K562 (cell line): ENCODE data around the gene PGBD4. TPM values are rescaled to one million over a fixed set of nuclear protein-coding genes. Genes with fewer than 3 reads are reported as not detected.
A peak's percentile ranks its signal among the peaks of the same experiment; 100 is the strongest.

Source experiments
- ATAC-seq: fragments of 200-7000 bp; cut with Tn5 transposase; 3 replicates; pipeline ENCODE4 v1.9.1; 2020; ENCODE audit warnings: moderate library complexity
- BruUV-seq: library from RNA; stranded (reverse); fragments of 400-500 nt; replicated peaks from 2 replicates; lab custom pipeline; 2021; lab: Mats Ljungman, UMichigan
- CTCF ChIA-PET: fragments of 300-600 bp; formaldehyde crosslinking; extraction: SDS; loops from one replicate; lab custom pipeline; 2021; ENCODE audit warnings: low intra/inter-chr PET ratio; lab: Yijun Ruan, JAX
- POLR2A ChIA-PET: fragments of 300-600, 350-650 bp; sonication (Branson Sonifier 250); formaldehyde crosslinking; extraction: SDS; loops from one replicate; lab custom pipeline; 2021; ENCODE audit warnings: antibody characterized with exemption, inconsistent platforms; lab: Yijun Ruan, JAX
- DNase-seq, 4 experiments: peaks; one replicate each; pipeline versions ENCODE4 v3.0.0 to v3.0.0-alpha.2; 2011 to 2018; ENCODE audit warnings: low spot score in 3 of 4, mixed read lengths in 3 of 4; ENCODE audit errors: extremely low read depth in 1 of 4
- FAIRE-seq: peaks from 2 replicates; lab custom pipeline; 2011; peaks lifted over from hg19 to GRCh38; lab: Jason Lieb, UNC
- H2AFZ ChIP-seq: 2 replicates; pipeline ENCODE4 v1.6.0; 2011; ENCODE audit warnings: low read depth, low read length, control low read depth, inconsistent platforms
- H3K27ac ChIP-seq: fragments of 200-600 bp; 3 replicates; pipeline ENCODE4 v1.8.0; 2011; ENCODE audit warnings: low read depth, mild to moderate bottlenecking, control low read depth, inconsistent platforms, low read length, moderate library complexity, mixed read lengths; ENCODE audit errors: extremely low read depth
- H3K27me3 ChIP-seq, 2 experiments: fragments of 300-600 bp in 1 of 2; 2 replicates in 1 of 2; 3 replicates in 1 of 2; pipeline versions ENCODE4 v1.6.0 to v1.8.0; 2011; ENCODE audit warnings: inconsistent platforms in 2 of 2, low read length in 2 of 2, mild to moderate bottlenecking in 1 of 2, mixed read lengths in 1 of 2, moderate library complexity in 1 of 2; ENCODE audit not compliant: control insufficient read depth in 2 of 2, insufficient read depth in 2 of 2
- H3K36me3 ChIP-seq: fragments of 300-600 bp; 3 replicates; pipeline ENCODE4 v1.8.0; 2011; ENCODE audit warnings: mild to moderate bottlenecking, low read length, inconsistent platforms; ENCODE audit not compliant: control insufficient read depth, insufficient read depth
- H3K4me1 ChIP-seq, 2 experiments: fragments of 200-600 bp in 1 of 2; replicated peaks in 1 of 2; 2 replicates in 1 of 2; 3 replicates in 1 of 2; pipeline versions ENCODE4 v1.5.1 to v1.8.0; 2011; ENCODE audit warnings: inconsistent platforms in 2 of 2, low read length in 2 of 2, mild to moderate bottlenecking in 1 of 2, mixed read lengths in 1 of 2, moderate library complexity in 1 of 2; ENCODE audit not compliant: control insufficient read depth in 2 of 2, insufficient read depth in 2 of 2
- H3K4me2 ChIP-seq: 2 replicates; pipeline ENCODE4 v1.6.1; 2011; ENCODE audit warnings: low read length, control low read depth, inconsistent platforms, mixed read lengths; ENCODE audit not compliant: insufficient read depth
- H3K4me3 ChIP-seq: fragments of 200-600 bp; sonication (generic), shearing (Covaris generic); 2 replicates; pipeline ENCODE4 v1.5.1; 2016; ENCODE audit warnings: control low read depth, inconsistent platforms
- H3K79me2 ChIP-seq: fragments of 200-600 bp; 3 replicates; pipeline ENCODE4 v1.8.0; 2011; ENCODE audit warnings: low read length, inconsistent platforms; ENCODE audit not compliant: control insufficient read depth, insufficient read depth
- H3K9ac ChIP-seq, 2 experiments: 2 replicates each; pipeline versions ENCODE4 v1.6.0 to v1.6.1; 2011; ENCODE audit warnings: low read depth in 2 of 2, low read length in 2 of 2, control low read depth in 1 of 2, inconsistent platforms in 1 of 2, mild to moderate bottlenecking in 1 of 2, mixed read lengths in 1 of 2; ENCODE audit not compliant: insufficient read depth in 1 of 2
- H3K9me1 ChIP-seq: one replicate; pipeline ENCODE4 v1.6.0; 2011; ENCODE audit warnings: inconsistent platforms, mild to moderate bottlenecking, low read length, moderate library complexity; ENCODE audit not compliant: control insufficient read depth, insufficient read depth
- H3K9me3 ChIP-seq: replicated peaks from 2 replicates; pipeline ENCODE4 v1.5.1; 2011; ENCODE audit warnings: low read depth, low read length, inconsistent platforms; ENCODE audit not compliant: control insufficient read depth, insufficient read depth
- H4K20me1 ChIP-seq: replicated peaks from 2 replicates; pipeline ENCODE4 v1.6.1; 2011; ENCODE audit warnings: low read length, inconsistent platforms, mixed read lengths; ENCODE audit not compliant: control insufficient read depth, insufficient read depth
- ADNP ChIP-seq: fragments of 200-800 bp; sonication (Bioruptor generic); IDR thresholded peaks from 2 replicates; pipeline ENCODE4 v1.6.1; 2016; ENCODE audit warnings: missing genetic modification characterization, missing compliant biosample characterization
- C11orf30 ChIP-seq: fragments of 450-650 bp; IDR thresholded peaks from 2 replicates; pipeline ENCODE4 v1.6.1; 2016; ENCODE audit warnings: low read depth, mild to moderate bottlenecking
- ELF1 ChIP-seq: fragments of 200-800 bp; sonication (Bioruptor generic); IDR thresholded peaks from 2 replicates; pipeline ENCODE4 v1.6.1; 2016; ENCODE audit warnings: missing genetic modification characterization, missing compliant biosample characterization
- ELF4 ChIP-seq: fragments of 450-650 bp; formaldehyde crosslinking; IDR thresholded peaks from 2 replicates; pipeline ENCODE4 v1.4.0; 2022; ENCODE audit warnings: missing genetic modification characterization
- ETS2 ChIP-seq: IDR thresholded peaks from 2 replicates; pipeline ENCODE4 v1.6.1; 2016; ENCODE audit warnings: borderline replicate concordance, missing genetic modification characterization, mild to moderate bottlenecking, moderate library complexity, missing compliant biosample characterization; ENCODE audit not compliant: poor library complexity, severe bottlenecking
- EZH2 ChIP-seq: IDR thresholded peaks from 2 replicates; pipeline ENCODE4 v1.6.1; 2012; ENCODE audit warnings: low read depth, mild to moderate bottlenecking, inconsistent platforms, low read length, borderline replicate concordance
- GATAD2A ChIP-seq: fragments of 450-650 bp; IDR thresholded peaks from 2 replicates; pipeline ENCODE4 v1.6.1; 2017
- TBL1XR1 ChIP-seq, 2 experiments: IDR thresholded peaks; 2 replicates each; pipeline ENCODE4 v1.6.1; 2012; ENCODE audit warnings: improper control_type of control experiment in 2 of 2, low read length in 2 of 2, mild to moderate bottlenecking in 1 of 2
- VEZF1 ChIP-seq: fragments of 200-800 bp; sonication (Bioruptor generic); IDR thresholded peaks from 2 replicates; pipeline ENCODE4 v1.6.1; 2017; ENCODE audit warnings: missing genetic modification characterization, missing compliant biosample characterization
- ZBTB43 ChIP-seq: sonication (generic); formaldehyde crosslinking; IDR thresholded peaks from 2 replicates; pipeline ENCODE4 v1.8.0; 2023; ENCODE audit warnings: mild to moderate bottlenecking, missing genetic modification reagents
- ZNF316 ChIP-seq: fragments of 450-650 bp; IDR thresholded peaks from 2 replicates; pipeline ENCODE4 v1.6.1; 2016
- ZNF583 ChIP-seq: fragments of 250-450 bp; sonication (Bioruptor Pico); IDR thresholded peaks from 2 replicates; pipeline ENCODE4 v1.4.0; 2020
- WGBS: fragments of 100-300 bp; shearing (Covaris generic); methylation state at CpG from one replicate; pipeline ENCODE4 v1.1.6; 2016; ENCODE audit warnings: low coverage, mixed read lengths; ENCODE audit not compliant: insufficient coverage; ENCODE audit errors: missing lambda C conversion rate; 5-methylcytosine and 5-hydroxymethylcytosine counted together
- in situ Hi-C: fragments of 300-500 bp; cut with MboI; formaldehyde crosslinking; loops from 4 replicates; pipeline ENCODE4 v1.15.0; 2018; ENCODE audit warnings: inconsistent platforms, mixed read lengths
- intact Hi-C: fragments of 100-400 bp; cut with micrococcal nuclease; formaldehyde crosslinking; loops from 2 replicates; pipeline ENCODE4 v1.14.2; 2022
- polyA plus RNA-seq, 8 experiments: library from polyadenylated mRNA; depleted of rRNA in 4 of 8; stranded (reverse) in 5 of 8; unstranded in 3 of 8; fragments of >200 nt; fragmentation: Nextera tagmentation in 2 of 8; fragmentation: Illumina TruSeq in 1 of 8; extraction: Ambion mirVana in 2 of 8; extraction: Trizol in 1 of 8; gene quantifications; 2 replicates each; pipeline versions ENCODE4 v1.2.1 to v1.2.3, GENCODE V29; 2011 to 2014; ENCODE audit warnings: inconsistent platforms in 1 of 8, missing spikeins in 1 of 8
- total RNA-seq, 7 experiments: library from RNA; depleted of rRNA in 6 of 7; stranded (reverse); fragments of >200 nt in 6 of 7; fragmentation: Illumina TruSeq in 2 of 7; extraction: Trizol in 2 of 7; gene quantifications; 2 replicates each; pipeline versions ENCODE4 v1.2.1 to v1.2.3, GENCODE V29; 2011 to 2021; ENCODE audit warnings: low replicate concordance in 1 of 7
- TF ChIP-seq, protein P1 (sequence below): fragments of 250-450 bp; sonication (Bioruptor Pico); IDR thresholded peaks from 2 replicates; pipeline ENCODE4 v1.8.0; 2021; ENCODE audit warnings: mild to moderate bottlenecking, moderate library complexity

Gene PGBD4
- total and polyA plus RNA-seq, 9 of the 15 experiments (the other 6 are each of a cell fraction or from before 2014, with no cell fraction given): 2.1 to 4.9 (median 2.7) TPM

- H3K27me3 ChIP-seq: peaks cover 2 to 4% of the 10 kb centered on the region in 2 experiments; a peak in 2 of 5 replicates
- H4K20me1 ChIP-seq: no peaks in the 10 kb centered on the region
- no peak for FAIRE-seq
- no peak overlapping the region for H2AFZ ChIP-seq
- ChIA-PET POLR2A (no interaction called here), CTCF (no interaction called here)
- H3K9me3 ChIP-seq: peaks cover 2% of the 10 kb centered on the region; the same call in 1 of the 2 replicates
- WGBS: 4% methylated on average over 2 of the region's 2 CpGs
- no peak for ATAC-seq
- DNase-seq: no peak
- intact Hi-C loops: no loop called here
- H3K4me2 ChIP-seq: no peak overlapping the region
- no peaks in the 10 kb centered on the region for H3K4me1 ChIP-seq
- no peak overlapping the region for H3K4me3 ChIP-seq
- no peak for TF ChIP-seq EZH2
- peak; percentile 41; the same call in 1 of the 2 replicates for TF ChIP-seq ZNF316
- 0 out of 2 replicates have a peak, but pooled peaks have one; percentile 21 for TF ChIP-seq C11orf30
- no peak overlapping the region for H3K27ac ChIP-seq
- no peaks in the 10 kb centered on the region for H3K9me1 ChIP-seq
- in situ Hi-C loops: no loop called here
- no TSS peak for BruUV-seq
- no peak overlapping the region for H3K9ac ChIP-seq
- no peaks in the 10 kb centered on the region for H3K79me2 ChIP-seq
- H3K36me3 ChIP-seq: no peaks in the 10 kb centered on the region
Measured at GRCh38 chr15:34059476-34059875, 42.4 kb upstream of the PGBD4 start.

DNA sequence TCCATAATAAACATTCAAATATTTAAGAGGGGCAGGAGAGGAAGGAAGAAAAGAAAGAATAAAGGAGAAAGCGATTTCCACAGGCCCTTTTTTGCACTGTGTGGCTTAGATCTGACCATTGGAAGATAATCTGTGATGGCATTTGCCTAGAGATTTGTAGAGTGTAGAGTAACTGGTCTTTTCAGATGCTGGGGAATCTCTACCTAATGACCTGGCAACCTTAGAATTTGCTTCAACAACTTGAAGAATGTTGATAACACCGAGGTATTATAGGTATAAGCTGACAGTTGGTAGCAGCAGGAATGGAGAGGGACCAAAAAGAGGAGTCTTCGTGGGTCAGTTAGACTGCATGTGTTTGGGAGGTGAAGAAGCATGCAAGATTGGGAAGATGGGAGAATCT lies 41.9 kb upstream of the PGBD4 start:
- H3K4me2 ChIP-seq: no peak overlapping the region
- in situ Hi-C loops: loop anchor here (10.0 kb wide), 1 partner anchor 305 kb away; the partner anchor contains the start of gene LPCAT4
- TF ChIP-seq TBL1XR1 (IDR thresholded peaks at IDR 0.05; ENCODE audit: low read length in 2 of 2): no peak
- TF ChIP-seq, protein P1, sequence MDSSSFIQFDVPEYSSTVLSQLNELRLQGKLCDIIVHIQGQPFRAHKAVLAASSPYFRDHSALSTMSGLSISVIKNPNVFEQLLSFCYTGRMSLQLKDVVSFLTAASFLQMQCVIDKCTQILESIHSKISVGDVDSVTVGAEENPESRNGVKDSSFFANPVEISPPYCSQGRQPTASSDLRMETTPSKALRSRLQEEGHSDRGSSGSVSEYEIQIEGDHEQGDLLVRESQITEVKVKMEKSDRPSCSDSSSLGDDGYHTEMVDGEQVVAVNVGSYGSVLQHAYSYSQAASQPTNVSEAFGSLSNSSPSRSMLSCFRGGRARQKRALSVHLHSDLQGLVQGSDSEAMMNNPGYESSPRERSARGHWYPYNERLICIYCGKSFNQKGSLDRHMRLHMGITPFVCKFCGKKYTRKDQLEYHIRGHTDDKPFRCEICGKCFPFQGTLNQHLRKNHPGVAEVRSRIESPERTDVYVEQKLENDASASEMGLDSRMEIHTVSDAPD (CRISPR knock-in tag): no peak
- TF ChIP-seq ELF1 (tag): no peak
- TF ChIP-seq ZNF583 (CRISPR knock-in tag): no peak
- no peak for TF ChIP-seq ADNP (tag)
- TF ChIP-seq ZBTB43 (CRISPR knock-in tag): no peak
- no peak for TF ChIP-seq VEZF1 (CRISPR knock-in tag)
- no peak for TF ChIP-seq ETS2 (tag)
- TF ChIP-seq GATAD2A: no peak
- no peak for TF ChIP-seq ELF4 (CRISPR knock-in tag)

More for the DNA sequence above, 41.9 kb upstream of the PGBD4 start:
- Histone ChIP-seq H3K36me3 (no peaks in the 10 kb centered on the region), H3K9ac (no peak overlapping the region), H3K9me1 (no peaks in the 10 kb centered on the region), H3K9me3 (peaks cover 2% of the 10 kb centered on the region; the same call in 1 of the 2 replicates), H4K20me1 (no peaks in the 10 kb centered on the region), H3K27ac (no peak overlapping the region), H3K4me3 (no peak overlapping the region), H3K4me1 (no peaks in the 10 kb centered on the region), H3K79me2 (no peaks in the 10 kb centered on the region), H3K27me3 (peaks cover 2 to 4% of the 10 kb centered on the region in 2 experiments; a peak in 2 of 5 replicates), H2AFZ (no peak overlapping the region)
- no peak for FAIRE-seq
- DNase-seq: no peak
- 2% methylated on average over 3 of the region's 3 CpGs for WGBS
- intact Hi-C loops: no loop called here
- ChIA-PET POLR2A (no interaction called here), CTCF (no interaction called here)
- BruUV-seq: no TSS peak
- ATAC-seq: no peak
